NCI-H82 (cell line): ENCODE measurements around the gene GGCT.

Source experiments
- DNase-seq: peaks from one replicate; lab custom pipeline; 2025; lab: John Stamatoyannopoulos, UW

The GGCT gene

GRCh38 chr7:30463405-30464145 is 41.1 kb downstream of the GGCT start:
- DNase-seq = no peak

DNA sequence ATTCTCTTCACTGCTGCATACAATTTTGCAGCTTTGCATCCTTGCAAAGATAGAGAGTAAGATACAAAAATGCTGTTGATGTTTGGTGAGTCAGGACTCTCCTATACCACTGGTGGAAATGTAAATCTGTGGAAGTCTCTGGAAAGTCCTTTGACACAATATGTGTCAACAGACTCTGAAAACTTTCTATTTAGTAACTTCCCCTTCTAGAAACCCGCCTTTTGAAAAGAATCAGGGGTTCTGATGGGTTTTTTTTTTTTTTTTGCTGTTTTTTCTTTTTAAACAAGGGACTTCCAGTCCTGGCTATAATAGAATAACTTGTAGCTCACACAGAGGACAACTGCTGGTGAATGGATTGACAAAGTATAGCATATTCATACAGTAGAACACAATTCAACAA is 42.5 kb downstream of the GGCT start:
- no peak for DNase-seq

GRCh38 chr7:30460246-30460633 is 44.4 kb downstream of the GGCT start:
- DNase-seq = no peak

DNA sequence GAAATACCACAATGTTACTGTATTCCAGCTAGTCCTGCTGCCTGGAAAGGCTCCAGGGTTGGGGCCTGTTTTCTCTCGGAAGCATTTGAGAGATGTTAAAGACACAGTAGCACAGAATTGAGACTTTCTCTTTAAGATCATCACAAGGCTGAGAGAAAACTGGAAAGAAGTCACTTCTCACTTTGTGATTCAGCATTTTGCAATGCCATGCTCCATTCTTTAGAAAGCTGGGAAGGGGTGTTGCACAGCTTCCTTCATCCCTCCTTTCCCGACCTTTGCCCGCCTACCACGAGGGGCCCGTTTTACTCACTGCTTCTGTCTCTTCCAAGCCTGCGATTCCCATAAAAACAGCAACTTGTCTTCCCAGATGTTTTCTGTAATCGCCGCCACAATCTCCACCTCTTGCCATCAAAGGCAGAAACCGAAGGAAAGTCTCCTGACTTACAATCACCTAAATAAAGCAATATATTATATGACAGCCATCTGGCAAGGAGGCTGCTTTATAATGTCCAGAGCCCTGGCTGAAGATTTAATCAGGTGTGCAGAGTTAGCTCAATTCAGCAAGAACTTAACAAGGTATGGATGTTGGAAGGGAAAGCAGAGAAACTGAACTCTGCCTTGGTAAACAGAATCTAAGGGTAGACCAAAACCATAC is 44.9 kb downstream of the GGCT start:
- DNase-seq = no peak

- DNase-seq = no peak
Measured at GRCh38 chr7:30458311-30458710, 46.3 kb downstream of the GGCT start.

DNA sequence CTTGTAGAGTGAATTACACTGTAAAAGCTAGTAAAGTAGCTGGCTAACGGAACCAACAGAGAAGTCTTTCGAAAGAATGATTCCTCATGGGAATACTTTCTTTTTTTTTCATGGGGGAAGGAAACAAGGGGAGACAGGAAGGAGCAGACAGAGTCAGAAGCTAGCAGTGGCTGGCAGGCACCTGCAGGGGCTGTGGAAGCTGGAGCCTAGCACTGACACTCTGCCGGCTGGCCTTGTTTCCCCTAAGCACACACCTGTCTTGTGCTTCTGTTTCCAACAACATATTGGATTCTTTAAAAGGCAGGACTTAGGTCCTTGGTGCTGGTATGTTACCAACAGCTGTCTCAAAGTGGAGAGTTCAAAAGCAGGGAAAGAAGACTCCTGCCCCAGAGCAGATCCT is 50.7 kb downstream of the GGCT start:
- DNase-seq = no peak

DNA sequence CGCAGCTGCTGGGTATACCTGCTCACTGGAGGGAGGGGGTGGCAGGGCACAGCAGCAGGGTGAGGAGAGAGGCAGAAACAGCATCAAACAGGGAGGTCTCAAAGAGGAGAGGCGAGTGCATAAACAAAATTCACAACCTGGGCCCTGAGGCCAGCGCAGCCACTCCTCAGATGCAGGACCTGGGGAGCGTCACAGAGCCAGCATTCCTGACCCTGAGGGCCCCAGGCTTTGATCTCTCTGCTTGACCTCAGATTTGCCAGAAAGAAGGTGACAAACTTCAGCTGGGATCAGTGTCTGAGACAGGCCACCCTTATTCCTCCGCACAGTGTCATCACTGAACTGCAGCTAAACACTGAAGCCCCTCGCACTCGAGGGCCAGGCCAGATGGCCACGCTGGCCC is 51.6 kb downstream of the GGCT start:
- DNase-seq = no peak

- DNase-seq = no peak
Measured at GRCh38 chr7:30452280-30452930, 52.2 kb downstream of the GGCT start.

DNA sequence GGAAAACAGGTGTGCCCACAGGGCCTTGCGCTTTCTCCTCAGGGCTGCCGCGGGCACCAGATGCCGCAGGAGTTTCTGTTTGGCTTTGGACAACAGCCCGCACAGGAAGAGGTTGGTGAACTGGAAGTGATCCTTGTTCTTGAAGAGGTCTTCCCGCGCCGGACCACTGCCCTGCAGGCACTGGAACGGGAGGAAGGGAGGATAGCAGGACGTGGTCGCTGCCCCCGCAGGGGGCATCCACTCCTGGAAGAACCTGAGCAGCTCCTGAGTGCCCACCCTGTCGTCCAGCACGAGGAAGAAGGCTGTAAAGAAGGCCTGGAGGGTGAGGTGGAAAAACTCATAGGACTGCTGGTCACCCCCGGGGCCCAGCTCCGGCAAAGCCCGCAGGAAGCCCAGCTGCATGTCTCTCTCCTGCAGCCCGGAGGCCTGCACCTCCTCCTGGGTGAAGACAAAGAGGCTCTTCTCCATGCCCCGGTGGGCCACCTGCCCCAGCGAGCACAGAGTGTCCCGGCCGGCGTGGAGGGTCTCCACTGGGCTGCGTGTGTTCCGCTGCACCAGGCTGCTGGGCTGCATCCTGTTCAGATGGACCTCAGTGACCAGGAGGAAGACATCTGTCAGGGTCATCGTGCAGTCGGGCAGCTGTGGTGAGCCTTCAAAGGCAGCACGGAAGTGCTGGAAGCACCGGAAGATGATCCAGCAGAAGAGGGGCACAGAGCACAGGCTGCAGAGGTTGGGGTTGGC is 52.9 kb downstream of the GGCT start:
- DNase-seq = no peak

- no peak for DNase-seq
Measured at GRCh38 chr7:30450983-30451497, 53.6 kb downstream of the GGCT start.

DNA sequence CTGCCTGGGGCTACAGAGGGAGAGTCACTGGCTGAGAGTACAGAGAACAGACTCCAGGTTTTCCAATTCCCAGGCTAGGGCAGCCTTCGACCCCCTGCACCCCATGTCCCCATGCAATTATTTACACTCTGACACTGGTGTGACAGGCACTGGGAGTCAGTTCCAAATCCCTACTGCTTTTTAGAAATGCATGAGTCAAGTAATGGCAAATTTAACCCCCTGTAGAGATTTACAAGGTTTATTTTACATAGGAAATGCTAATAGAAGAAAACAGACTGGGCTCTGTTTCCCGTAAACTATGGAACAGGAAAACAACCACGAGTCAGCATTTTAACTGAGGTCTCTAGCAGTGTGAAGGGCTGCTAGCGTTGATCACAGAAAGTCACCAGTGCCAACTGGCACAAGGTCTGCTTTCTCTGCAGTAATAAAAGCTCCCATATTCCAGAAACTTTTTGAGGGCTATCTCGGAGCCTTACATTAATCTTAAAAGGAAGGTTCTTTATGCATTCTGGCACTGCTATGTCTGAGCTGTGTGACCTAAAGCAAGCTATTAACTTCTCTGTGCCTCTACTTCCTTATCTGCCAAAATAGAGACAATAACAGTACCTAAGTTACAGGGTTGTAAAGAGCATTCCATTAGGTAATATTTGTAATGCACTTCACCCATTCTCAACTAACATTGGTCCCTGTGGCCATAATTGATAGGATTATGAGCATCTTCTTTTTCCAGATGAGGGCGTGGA is 54.2 kb downstream of the GGCT start:
- no peak for DNase-seq

DNA sequence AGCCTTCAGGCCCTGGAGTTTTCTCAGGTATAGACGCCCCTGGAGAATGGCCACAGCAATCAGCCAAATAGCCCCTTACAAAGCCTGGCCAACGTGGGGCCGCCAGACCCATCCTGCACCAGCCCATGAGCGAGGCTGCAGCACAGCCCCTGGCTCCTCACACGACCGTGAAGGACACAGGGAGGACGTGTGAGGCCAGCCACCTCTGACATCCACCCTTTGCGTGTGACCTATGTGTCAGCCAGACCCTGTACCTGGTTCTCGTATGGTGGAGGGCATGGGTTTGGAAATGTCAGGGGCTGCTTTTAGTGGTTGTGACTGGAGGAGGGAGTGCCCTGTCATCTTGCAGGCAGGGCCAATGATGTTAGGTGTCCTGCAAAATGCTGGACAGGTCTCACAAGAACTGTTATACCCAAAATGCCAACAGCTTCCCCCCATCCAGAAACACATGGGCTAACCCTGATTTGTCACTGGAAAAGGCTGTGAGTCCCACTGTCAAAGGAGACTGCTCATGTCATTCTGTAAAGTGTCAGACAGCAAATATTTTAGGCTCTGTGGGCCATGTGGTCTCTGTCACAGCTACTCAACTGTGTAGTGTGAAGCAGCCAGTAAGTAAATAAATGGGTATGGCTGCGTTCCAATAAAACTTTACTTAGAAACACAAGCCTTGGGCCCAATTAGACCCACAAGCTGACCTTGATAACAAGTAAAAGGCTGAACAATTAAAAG is 56.0 kb downstream of the GGCT start:
- DNase-seq = no peak

GRCh38 chr7:30447466-30447865 is 57.2 kb downstream of the GGCT start:
- DNase-seq = no peak
